T47D (cell line): ENCODE measurements around the gene DESI1.
"Not testable (repeated sequence)": the region's sequence is repeated elsewhere in the genome, so short reads cannot be mapped to it uniquely, and the experiment has no call there.

Experiments
- DNase-seq, 2 experiments: peaks; one replicate each; pipeline versions ENCODE4 v3.0.0 to v3.0.0-alpha.2; 2011 to 2012; ENCODE audit warnings: low read depth in 1 of 2, low spot score in 1 of 2
- JUND ChIP-seq: IDR thresholded peaks from 2 replicates; pipeline ENCODE4 v1.6.1; 2012; ENCODE audit warnings: low read depth
- in situ Hi-C: cut with HindIII; loops from 2 replicates; pipeline ENCODE4 v1.10.0; 2016; ENCODE audit warnings: low sequenced_read_pairs, low pct_unique_long_range_greater_than_20kb

DESI1 gene

GRCh38 chr22:41574847-41575381 is 45.9 kb downstream of the DESI1 start:
- no peak for DNase-seq
- in situ Hi-C loops = no loop called here
- no peak for TF ChIP-seq JUND

DNA sequence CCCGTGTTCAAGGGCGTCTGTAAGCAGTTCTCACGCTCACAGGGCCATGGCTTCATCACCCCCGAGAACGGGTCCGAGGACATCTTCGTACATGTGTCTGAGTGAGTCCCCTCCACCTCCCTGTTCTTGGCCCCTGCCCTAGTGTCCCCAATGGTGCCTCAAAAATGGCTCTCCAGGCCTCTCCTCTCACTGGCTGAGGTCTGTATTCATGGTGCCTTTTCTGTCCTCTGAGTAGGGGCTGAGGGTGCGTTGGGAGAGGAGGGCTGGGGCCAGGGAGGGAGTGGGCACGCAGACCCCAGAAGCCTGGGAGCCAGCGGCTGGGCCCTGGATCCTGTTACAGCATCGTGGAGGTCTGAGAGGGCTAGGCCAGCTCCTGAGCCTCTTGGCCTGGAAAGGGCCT is 47.2 kb downstream of the DESI1 start:
- in situ Hi-C loops = no loop called here
- DNase-seq = no peak
- TF ChIP-seq JUND = no peak

DNA sequence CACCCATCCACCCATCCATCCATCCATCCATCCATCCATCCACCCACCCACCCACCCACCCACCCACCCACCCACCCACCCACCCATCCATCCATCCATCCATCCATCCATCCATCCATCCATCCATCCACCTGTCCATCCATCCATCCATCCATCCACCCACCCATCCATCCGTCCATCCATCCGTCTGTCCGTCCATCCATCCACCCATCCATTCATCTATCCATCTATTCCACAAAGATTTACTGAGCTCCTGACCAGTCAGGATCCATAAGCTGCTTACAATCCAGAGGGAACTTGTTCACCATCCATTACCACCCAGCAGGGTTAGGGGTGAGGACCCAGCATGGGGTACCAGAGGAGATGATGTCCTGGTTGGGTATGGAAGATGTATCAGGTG is 48.5 kb downstream of the DESI1 start:
- in situ Hi-C loops, DNase-seq: not testable (repeated sequence)

- TF ChIP-seq JUND = no peak
- in situ Hi-C loops = no loop called here
Observed at GRCh38 chr22:41571786-41572185, 49.1 kb downstream of the DESI1 start.

GRCh38 chr22:41570221-41570620 is 50.6 kb downstream of the DESI1 start:
- in situ Hi-C loops = no loop called here
- TF ChIP-seq JUND = no peak
- DNase-seq = no peak

More at GRCh38 chr22:41571786-41572185, 49.1 kb downstream of the DESI1 start:
- no peak for DNase-seq

DNA sequence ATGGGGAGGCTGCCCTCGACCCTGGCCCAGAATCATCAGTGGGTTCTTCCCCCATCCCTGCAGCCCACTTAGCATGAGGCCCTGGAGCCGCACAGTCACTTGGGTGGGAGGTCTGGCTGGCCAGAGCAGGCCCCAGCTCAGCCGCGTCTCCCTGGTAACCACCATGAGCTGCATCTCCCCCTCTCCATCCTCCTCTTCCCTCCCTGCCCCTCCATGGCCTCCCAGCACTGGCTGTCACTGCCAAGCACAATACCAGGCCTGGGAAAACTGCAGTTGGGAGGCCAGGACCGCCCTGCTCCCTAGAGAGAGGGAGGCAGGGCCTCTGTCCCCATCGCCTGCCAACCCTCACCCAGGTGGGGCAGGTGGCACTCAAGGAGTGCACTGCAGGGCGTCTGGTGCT is 52.0 kb downstream of the DESI1 start:
- in situ Hi-C loops = no loop called here

DNA sequence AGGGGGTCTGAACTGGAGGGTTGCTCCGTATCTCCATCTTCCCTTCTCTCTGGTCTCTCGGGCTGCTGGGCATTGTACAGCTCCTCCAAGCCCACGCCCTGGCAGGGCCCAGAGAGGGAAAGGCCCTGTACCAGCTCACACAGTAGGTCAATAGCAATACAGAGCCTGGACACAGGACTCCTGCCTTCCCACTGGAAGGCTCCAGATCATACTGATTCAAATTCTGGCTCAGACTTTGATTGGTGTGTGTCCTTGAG is 53.4 kb downstream of the DESI1 start:
- in situ Hi-C loops = no loop called here

More for the DNA sequence above, 52.0 kb downstream of the DESI1 start:
- no peak for TF ChIP-seq JUND
- DNase-seq = no peak

GRCh38 chr22:41565403-41566054 is 55.3 kb downstream of the DESI1 start:
- DNase-seq = no peak
- no peak for TF ChIP-seq JUND
- in situ Hi-C loops = no loop called here

More for the DNA sequence above, 53.4 kb downstream of the DESI1 start:
- DNase-seq = no peak
- TF ChIP-seq JUND = no peak

GRCh38 chr22:41564563-41564962 is 56.3 kb downstream of the DESI1 start:
- in situ Hi-C loops = no loop called here
- DNase-seq = no peak
- no peak for TF ChIP-seq JUND

DNA sequence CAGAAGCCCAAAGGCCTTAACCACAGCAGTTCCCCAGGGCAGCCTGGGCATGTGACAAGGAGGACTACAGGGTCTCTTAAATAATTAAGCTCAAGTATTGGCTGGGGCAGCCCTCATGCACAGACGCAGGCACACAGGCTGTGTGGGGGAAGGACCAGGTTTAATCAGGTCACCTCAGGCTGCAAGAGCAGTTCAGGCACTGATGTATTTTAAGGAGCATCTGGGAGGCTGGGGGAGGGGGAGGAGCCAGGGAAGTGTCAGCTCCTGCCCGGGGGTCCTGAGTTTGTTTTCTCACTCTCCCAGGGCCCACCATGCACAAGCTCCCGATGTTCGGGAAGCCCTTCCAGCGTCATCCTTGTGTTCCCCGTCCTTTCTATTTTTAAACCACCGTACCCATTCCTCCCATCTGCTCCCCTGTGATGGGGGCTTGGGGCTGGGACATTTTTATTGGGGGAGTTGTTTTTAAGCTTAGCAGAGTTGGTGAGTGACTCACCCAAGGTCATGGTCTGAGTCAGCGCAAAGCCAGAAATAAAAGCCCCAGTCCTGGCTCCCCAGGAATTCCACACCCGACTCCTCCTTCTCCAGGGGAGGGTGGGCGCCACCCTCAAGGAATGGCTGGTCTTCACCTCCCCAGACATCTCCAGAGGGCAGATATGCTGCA is 57.7 kb downstream of the DESI1 start:
- in situ Hi-C loops = no loop called here
- no peak for DNase-seq
- no peak for TF ChIP-seq JUND

- no peak for DNase-seq
- in situ Hi-C loops = no loop called here
- TF ChIP-seq JUND = no peak
Observed at GRCh38 chr22:41562461-41562860, 58.4 kb downstream of the DESI1 start.

GRCh38 chr22:41561788-41562187 is 59.1 kb downstream of the DESI1 start:
- TF ChIP-seq JUND = no peak
- DNase-seq = no peak
- in situ Hi-C loops = no loop called here

GRCh38 chr22:41561335-41561734 is 59.5 kb downstream of the DESI1 start:
- no peak for DNase-seq
- in situ Hi-C loops = no loop called here
- TF ChIP-seq JUND = no peak

GRCh38 chr22:41560095-41560471 is 60.8 kb downstream of the DESI1 start:
- DNase-seq = no peak
- no peak for TF ChIP-seq JUND
- in situ Hi-C loops = no loop called here

DNA sequence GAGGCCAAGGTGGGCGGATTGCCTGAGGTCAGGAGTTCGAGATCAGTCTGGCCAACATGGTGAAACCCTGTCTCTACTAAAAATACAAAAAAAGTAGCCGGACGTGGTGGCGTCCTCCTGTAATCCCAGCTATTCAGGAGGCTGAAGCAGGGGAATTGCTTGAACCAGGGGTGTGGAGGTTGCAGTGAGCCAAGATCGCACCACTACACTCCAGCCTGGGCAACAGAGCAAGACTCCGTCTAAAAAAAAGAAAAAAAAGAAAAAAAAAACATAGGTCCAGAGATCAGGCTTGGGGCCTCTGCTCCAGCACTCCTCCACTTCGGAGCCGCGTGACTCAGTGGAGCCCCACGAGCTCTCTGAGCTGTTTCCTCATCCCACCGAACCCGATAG is 62.6 kb downstream of the DESI1 start:
- DNase-seq, in situ Hi-C loops: not testable (repeated sequence)
